ENCODE results near the gene WFIKKN2.

The WFIKKN2 gene

GRCh38 chr17:50884439-50885311 is 49.3 kb downstream of the WFIKKN2 start:
- peak in 38 of 42 donors; percentile 23 to 88 (median 58) for DNase-seq
- intact Hi-C loops (cut with DNase I), result no loop called here

DNA sequence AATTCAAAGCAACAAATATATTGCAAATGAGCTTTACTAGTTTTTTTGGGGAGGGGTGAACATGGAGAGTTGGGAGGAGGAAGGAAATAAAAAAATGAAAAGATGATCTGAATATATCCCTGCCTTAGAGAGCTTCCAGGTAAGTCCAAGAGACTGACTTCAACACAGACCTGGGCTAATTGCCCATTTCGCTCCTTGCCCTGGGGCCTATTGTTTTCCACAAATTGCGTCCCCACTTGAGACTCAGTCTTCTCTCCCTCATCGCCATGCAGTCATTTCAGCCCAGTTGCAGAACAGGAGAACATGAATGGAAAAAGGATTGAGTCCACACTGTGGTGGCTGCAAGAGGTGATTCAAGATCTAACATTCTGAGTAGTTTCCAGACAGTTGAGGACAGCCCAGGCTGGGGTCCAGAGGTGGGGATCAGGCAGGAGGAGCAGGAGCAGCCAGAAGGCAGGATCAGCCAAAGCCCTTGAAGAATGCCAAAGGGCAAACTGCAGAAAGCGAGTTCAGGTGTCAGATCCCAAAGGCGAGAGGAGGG is 52.4 kb downstream of the WFIKKN2 start:
- intact Hi-C loops (cut with DNase I), result no loop called here
- peak in 3 of 42 donors; percentile 9 to 34 (median 27) for DNase-seq

DNA sequence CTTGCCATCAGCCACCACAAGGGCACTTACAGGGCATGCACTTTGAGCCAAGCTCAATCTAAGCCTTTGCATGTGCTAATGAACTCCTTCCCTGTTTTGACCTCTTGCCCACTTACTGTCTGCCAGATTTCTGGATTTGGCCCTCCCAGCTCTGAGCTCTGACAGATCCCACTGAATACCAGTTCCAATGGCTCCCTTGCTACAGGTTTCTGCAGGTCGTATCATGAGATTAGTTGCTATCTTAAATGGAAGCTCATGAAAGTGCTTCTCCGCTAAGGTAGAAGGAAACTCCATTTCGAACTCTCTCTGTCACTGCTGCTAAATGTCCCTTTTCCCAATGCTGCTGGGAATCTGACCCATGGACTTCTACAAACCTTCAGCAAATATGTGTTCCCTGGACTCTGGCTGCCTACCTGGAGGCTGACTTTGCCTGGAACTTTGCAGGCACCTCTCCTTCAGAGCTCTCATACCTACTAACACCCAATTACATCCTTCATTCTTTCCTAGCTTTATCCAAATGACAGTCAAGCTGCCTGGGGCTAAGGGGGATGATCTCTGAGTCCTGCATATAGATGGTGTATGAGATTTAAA is 54.2 kb downstream of the WFIKKN2 start:
- intact Hi-C loops (cut with DNase I), result no loop called here
- peak in 3 of 42 donors; percentile 3 to 21 (median 7) for DNase-seq

GRCh38 chr17:50890675-50891516 is 55.5 kb downstream of the WFIKKN2 start:
- DNase-seq, result peak in 3 of 42 donors; percentile 2 to 32 (median 28)
- intact Hi-C loops (cut with DNase I), result no loop called here

GRCh38 chr17:50891577-50891989 is 56.2 kb downstream of the WFIKKN2 start:
- DNase-seq, result peak in 2 of 42 donors; percentile 6 to 21

More at GRCh38 chr17:50891577-50891989, 56.2 kb downstream of the WFIKKN2 start:
- intact Hi-C loops (cut with DNase I), result no loop called here

All from head of caudate nucleus (tissue), 42 donors.